Tibial artery (tissue), 4 donors: ENCODE results near the gene TIAM2.
"Not testable (repeated sequence)": the region's sequence is repeated elsewhere in the genome, so short reads cannot be mapped to it uniquely, and the experiment has no call there.

Source experiments
- DNase-seq, 2 donors: peaks; one replicate each; pipeline ENCODE4 v3.0.0-alpha.2; 2019
- H3K27ac ChIP-seq, 2 donors: fragments of 200-600 bp; sonication (generic) in 1 of 2; 1 replicate in 1 of 2; 2 replicates in 1 of 2; pipeline ENCODE4 v1.5.1; 2018 to 2019; ENCODE audit warnings: mild to moderate bottlenecking in 1 of 2
- H3K27me3 ChIP-seq, 2 donors: fragments of 200-600 bp; sonication (generic) in 1 of 2; one replicate each; pipeline versions ENCODE4 v1.5.1 to v1.6.0; 2016 to 2019
- H3K36me3 ChIP-seq, 3 donors: fragments of 200-600 bp; sonication (generic) in 2 of 3; one replicate each; pipeline ENCODE4 v1.5.1; 2016 to 2019; ENCODE audit warnings: mild to moderate bottlenecking in 2 of 3
- H3K4me1 ChIP-seq, 4 donors: fragments of 200-600 bp; sonication (generic) in 2 of 4; 1 replicate in 3 of 4; 2 replicates in 1 of 4; pipeline ENCODE4 v1.5.1; 2016 to 2019
- H3K4me3 ChIP-seq, 2 donors: fragments of 200-600 bp; sonication (generic) in 1 of 2; 1 replicate in 1 of 2; 2 replicates in 1 of 2; pipeline ENCODE4 v1.5.1; 2018 to 2019; ENCODE audit warnings: mild to moderate bottlenecking in 2 of 2
- H3K9me3 ChIP-seq, 3 donors: fragments of 200-600 bp; sonication (generic) in 1 of 3; one replicate each; pipeline ENCODE4 v1.5.1; 2016 to 2019
- CTCF ChIP-seq, 2 experiments: fragments of 200-600 bp in 1 of 2; fragments of 450-650 bp in 1 of 2; IDR thresholded peaks; one replicate each; pipeline ENCODE4 v1.5.1; 2017 to 2019; ENCODE audit warnings: antibody characterized with exemption in 2 of 2, mild to moderate bottlenecking in 1 of 2, moderate library complexity in 1 of 2
- intact Hi-C: fragments of 100-400 bp; cut with DNase I; formaldehyde crosslinking; loops from one replicate; pipeline ENCODE4 v1.15.0; 2023; ENCODE audit warnings: low total_unique reads

The TIAM2 gene

GRCh38 chr6:155224618-155225017 is 229.5 kb downstream of the TIAM2 start:
- DNase-seq = no peak
- intact Hi-C loops = no loop called here
- H3K36me3 ChIP-seq = no peaks in the 10 kb centered on the region
- no peak overlapping the region for H3K4me3 ChIP-seq
- H3K9me3 ChIP-seq = no peaks in the 10 kb centered on the region
- TF ChIP-seq CTCF (IDR thresholded peaks at IDR 0.05) = no peak
- no peaks in the 10 kb centered on the region for H3K27me3 ChIP-seq
- H3K27ac ChIP-seq = no peak overlapping the region
- H3K4me1 ChIP-seq = peaks cover 0 to 35% (median 31%) of the 10 kb centered on the region in 4 donors

GRCh38 chr6:155227046-155227445 is 231.9 kb downstream of the TIAM2 start:
- H3K27ac ChIP-seq = no peak overlapping the region
- TF ChIP-seq CTCF (IDR thresholded peaks at IDR 0.05) = no peak
- H3K9me3 ChIP-seq = no peaks in the 10 kb centered on the region
- peaks cover 0 to 20% (median 14%) of the 10 kb centered on the region in 4 donors for H3K4me1 ChIP-seq
- no peak for DNase-seq
- H3K4me3 ChIP-seq = no peak overlapping the region
- no peaks in the 10 kb centered on the region for H3K27me3 ChIP-seq
- intact Hi-C loops = no loop called here
- H3K36me3 ChIP-seq = no peaks in the 10 kb centered on the region

- peak overlapping the region; percentile 33 to 45 for H3K4me3 ChIP-seq
These were observed 233.5 kb downstream of the TIAM2 start for GRCh38 chr6:155228546-155229166.

GRCh38 chr6:155230975-155231374 is 235.9 kb downstream of the TIAM2 start:
- H3K27me3 ChIP-seq, DNase-seq, H3K36me3 ChIP-seq, H3K9me3 ChIP-seq, H3K27ac ChIP-seq, H3K4me3 ChIP-seq, intact Hi-C loops: not testable (repeated sequence)
- H3K4me1 ChIP-seq = peaks cover 0 to 36% (median 20%) of the 10 kb centered on the region in 4 donors

More at GRCh38 chr6:155228546-155229166, 233.5 kb downstream of the TIAM2 start:
- Histone ChIP-seq H3K4me1 (peaks cover 0 to 25% (median 14%) of the 10 kb centered on the region in 4 donors), H3K36me3 (no peaks in the 10 kb centered on the region), H3K27me3 (no peaks in the 10 kb centered on the region), H3K9me3 (no peaks in the 10 kb centered on the region), H3K27ac (peak overlapping the region; percentile 75 to 80)
- DNase-seq = no peak
- intact Hi-C loops = no loop called here
- TF ChIP-seq CTCF (IDR thresholded peaks at IDR 0.05) = no peak

- intact Hi-C loops = no loop called here
These were observed 237.7 kb downstream of the TIAM2 start for GRCh38 chr6:155232848-155233247.

More at GRCh38 chr6:155232848-155233247, 237.7 kb downstream of the TIAM2 start:
- H3K9me3 ChIP-seq = no peaks in the 10 kb centered on the region
- no peaks in the 10 kb centered on the region for H3K36me3 ChIP-seq
- no peak for TF ChIP-seq CTCF (IDR thresholded peaks at IDR 0.05)
- no peak for DNase-seq
- H3K27me3 ChIP-seq = no peaks in the 10 kb centered on the region
- H3K4me3 ChIP-seq = no peak overlapping the region
- H3K4me1 ChIP-seq = peaks cover 0 to 32% (median 18%) of the 10 kb centered on the region in 4 donors
- H3K27ac ChIP-seq = no peak overlapping the region
